NCI-H187 (cell line): Measurements from ENCODE around the gene RALGPS2.
A peak's percentile ranks its signal among the peaks of the same experiment; 100 is the strongest.
"Not testable (repeated sequence)": the region's sequence is repeated elsewhere in the genome, so short reads cannot be mapped to it uniquely, and the experiment has no call there.

Source experiments
- DNase-seq, 2 experiments: peaks; one replicate each; lab custom pipeline; 2025; lab: John Stamatoyannopoulos, UW

The RALGPS2 gene

GRCh38 chr1:178942285-178943198 is 217.5 kb downstream of the RALGPS2 start:
- DNase-seq: peak; percentile 83 to 95

DNA sequence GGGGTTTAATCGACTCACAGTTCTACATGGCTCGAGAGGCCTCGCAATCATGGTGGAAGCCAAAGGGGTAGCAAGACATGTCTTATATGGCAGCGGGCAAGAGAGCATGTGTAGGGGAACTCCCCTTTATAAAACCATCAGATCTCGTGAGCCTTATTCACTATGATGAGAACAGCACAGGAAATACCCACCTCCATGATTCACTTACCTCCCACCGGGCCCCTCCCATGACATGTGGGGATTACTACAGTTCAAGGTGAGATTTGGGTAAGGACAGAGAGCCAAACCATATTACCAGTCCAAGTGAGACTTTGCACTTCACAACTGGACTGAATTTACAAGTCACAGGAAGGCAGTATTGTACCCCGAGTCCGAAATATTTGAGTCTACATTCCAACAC is 219.7 kb downstream of the RALGPS2 start:
- DNase-seq: no peak

DNA sequence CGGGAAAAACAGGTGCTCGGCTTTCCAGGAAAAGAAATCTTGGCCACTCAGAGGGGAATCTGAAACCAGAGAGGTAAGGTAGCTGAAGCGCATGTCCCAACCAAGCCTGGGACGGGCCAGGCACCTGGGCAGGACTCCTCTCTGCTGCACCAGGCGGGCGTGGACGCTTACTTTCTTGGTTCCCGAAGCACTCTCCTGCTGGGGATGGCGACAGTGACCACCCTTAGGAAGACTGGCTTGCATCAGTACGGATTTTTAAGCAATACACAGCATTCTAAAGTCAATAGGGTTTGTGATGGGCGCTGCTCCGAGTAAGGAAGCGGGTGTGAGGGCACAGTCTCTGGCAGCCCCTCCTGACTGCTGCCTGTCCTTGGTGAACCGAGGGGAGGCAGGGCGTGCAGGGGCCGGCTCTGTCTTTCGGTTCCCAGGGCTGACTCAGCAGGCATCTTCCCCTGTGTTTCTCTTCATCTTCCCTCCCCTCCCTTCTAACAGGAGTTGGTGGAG is 220.8 kb downstream of the RALGPS2 start:
- DNase-seq: no peak

DNA sequence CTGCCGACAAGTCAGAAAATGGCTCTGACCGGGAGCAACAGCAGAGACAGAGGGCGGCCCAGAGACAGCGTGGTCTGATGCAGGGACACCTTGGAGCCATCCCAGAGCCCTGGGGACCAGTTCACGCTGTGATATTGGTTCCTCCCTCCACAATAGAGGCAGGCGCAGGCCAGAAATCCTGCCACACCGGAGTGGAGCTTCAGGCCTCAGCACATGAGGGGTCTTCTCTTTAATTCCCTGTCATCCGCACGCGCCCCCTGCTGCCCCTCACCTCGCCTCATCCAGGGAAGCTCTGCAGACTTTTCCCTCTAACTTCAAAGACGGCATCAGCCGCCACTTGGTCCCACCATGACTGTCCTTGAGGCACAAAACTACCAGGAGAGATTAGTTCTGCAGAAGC is 221.4 kb downstream of the RALGPS2 start:
- DNase-seq: no peak

DNA sequence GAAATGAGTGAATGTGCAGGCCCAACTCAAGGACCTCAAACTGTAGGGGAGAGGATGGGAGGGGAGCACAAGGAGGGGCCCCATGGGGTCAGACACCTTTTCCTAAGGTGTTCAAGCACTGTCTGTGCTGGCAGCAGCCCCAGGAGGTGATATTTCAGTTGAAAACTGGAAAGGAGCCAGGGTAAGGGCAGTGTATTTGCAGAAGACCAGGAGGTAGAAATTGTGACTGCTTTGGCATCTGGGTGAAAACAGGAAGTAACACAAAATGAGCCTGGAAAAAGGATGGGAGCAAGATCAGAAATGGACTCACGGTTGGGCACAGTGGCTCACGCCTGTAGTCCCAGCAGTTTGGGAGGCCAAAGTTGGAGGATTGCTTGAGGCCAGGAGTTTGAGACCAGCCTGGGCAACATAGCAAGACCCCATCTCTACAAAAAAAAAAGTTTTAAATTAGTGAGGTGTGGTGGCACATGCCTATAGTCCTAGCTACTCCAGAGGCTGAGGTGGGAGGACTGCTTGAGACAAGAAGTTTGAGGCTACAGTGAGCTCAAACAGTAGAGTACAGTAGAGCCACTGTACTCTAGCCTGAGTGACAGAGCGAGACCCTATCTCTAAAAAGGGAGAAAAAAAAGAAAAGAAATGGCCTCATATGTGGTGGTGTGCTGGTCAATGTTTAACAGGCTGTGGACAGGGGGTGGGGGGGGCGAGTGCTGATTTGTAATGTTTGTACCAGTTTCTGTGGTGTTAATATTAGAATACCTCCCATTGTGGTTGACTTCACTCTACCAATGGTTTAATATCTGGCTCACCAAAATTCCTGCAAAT is 222.0 kb downstream of the RALGPS2 start:
- DNase-seq: no peak

DNA sequence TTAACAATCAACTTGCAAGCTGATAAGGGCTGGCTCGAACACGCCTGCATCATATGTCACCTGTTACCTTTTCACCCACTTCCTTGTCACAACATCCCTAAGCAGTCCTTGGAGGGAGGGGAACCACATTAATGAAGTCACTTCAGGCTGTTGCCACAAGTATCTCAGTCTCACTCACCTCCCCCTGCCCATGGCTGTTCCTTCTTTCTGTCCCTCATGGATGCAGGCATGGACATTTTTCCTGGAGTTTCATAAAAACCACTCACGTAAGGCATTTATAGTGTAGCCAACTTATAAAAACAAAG is 222.6 kb downstream of the RALGPS2 start:
- DNase-seq: no peak

DNA sequence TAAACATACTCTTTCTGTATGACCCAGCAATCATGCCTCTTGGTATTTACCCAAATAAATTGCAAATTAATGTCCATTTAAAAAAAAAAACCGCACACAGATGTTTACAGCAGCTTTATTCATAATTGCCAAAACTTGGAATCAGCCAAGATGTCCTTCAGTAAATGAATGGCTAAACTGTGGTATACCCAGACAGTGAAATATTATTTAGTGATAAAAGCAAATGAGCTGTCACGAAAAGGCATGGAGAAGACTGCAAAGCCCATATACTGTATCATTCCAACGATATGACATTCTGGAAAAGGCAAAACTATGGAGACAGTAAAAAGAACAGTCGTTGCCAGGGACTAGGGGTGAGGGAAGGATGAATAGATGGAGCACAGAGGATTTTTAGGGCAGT is 223.6 kb downstream of the RALGPS2 start:
- no peak for DNase-seq

DNA sequence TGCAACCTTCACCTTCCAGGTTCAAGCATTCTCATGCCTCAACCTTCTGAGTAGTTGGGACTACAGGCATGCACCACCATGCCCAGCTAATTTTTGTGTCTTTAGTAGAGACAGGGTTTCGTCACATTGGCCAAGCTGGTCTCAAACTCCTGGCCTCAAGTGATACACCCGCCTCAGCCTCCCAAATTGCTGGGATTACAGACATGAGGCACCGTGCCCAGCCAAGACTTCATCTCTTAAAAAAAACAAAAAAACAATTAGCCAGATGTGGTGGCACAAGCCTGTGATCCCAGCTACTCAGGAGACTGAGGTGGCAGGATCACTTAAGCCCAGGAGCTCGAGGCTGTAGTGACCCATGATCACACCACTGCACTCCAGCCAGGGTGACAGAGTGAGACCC is 224.8 kb downstream of the RALGPS2 start:
- not testable (repeated sequence) for DNase-seq

DNA sequence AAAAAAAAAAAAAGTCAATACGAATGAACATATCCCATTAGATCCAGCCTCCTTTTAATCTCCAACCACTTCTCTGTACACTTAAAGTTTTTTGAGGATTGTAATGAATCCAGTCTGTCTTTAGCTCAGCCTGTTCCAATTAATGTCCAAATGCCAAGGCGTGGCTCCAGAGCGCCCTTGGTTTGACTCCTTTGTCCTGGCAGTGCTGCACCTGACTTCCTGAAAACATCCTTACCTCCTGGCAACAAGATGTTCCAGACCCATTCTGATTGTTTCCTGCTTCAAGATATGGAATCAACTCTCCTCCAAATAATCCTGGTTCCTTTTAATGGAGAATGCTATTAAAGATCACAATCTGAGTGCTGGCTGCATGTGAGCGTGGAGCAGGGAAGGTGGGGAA is 226.6 kb downstream of the RALGPS2 start:
- no peak for DNase-seq

GRCh38 chr1:178953034-178953433 is 228.0 kb downstream of the RALGPS2 start:
- DNase-seq: peak; percentile 72 to 78

DNA sequence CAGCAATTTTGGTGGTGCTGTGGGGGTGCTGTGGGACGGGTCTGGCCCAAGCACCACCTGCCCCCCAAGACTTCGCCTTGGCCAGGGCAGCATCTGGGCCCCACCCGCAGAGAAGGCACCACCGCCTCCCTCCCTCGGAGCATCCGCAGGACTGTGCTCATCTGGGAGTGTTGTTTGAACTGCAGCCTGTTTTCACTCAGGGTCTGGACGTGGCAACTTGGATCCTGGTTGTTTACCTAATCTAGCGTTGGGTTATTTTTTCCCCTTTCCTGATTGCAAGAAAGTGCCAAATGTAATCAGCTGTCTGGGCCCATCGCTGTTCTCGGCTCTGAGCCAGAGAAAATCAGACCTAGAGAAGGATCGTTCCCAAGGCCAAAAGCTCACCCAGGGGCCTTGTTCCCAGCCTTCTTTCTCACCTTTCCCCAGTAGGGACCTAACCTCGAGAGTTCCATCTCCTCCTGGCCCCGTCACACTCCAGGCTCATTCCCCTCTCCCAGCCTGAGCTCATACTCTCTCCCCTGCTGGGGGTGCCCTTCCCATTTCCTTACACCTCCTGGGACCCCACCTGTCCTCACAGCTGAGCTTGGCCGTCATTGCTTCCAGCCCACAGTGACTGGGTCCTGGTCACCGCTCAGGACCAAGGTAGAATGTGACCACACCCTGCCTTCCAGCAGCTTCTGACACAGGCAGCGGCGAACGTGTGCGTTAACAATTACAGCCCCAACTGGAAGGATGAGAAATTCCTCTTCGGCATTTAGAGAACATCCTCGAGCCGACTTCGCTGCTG is 228.7 kb downstream of the RALGPS2 start:
- no peak for DNase-seq

- DNase-seq: no peak
These were observed 229.3 kb downstream of the RALGPS2 start for GRCh38 chr1:178954325-178954690.

- DNase-seq: no peak
These were observed 229.9 kb downstream of the RALGPS2 start for GRCh38 chr1:178954937-178955336.

GRCh38 chr1:178955391-178955954 is 230.4 kb downstream of the RALGPS2 start:
- no peak for DNase-seq

GRCh38 chr1:178958491-178958890 is 233.4 kb downstream of the RALGPS2 start:
- DNase-seq: no peak

GRCh38 chr1:178959543-178960460 is 234.8 kb downstream of the RALGPS2 start:
- no peak for DNase-seq

- no peak for DNase-seq
These were observed 235.6 kb downstream of the RALGPS2 start for GRCh38 chr1:178960482-178961240.

DNA sequence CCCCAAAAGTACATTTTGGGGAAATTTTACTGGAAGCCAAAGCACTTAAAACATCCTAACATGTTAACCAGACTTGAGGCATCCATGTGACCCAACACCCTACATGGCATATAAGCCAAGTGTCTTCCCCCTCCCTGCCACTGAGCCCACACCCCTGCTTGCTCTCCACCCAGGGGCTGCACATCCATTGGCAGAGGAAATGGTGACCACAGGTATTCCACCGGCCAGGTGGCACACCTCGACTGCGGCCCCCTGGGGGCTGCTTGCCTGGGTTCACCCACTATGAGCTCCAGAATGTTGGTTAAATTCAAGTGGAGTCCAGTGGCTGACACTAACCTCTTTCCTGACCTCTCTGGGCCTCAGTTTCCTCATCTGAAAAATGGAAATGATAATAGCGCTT is 236.3 kb downstream of the RALGPS2 start:
- no peak for DNase-seq

DNA sequence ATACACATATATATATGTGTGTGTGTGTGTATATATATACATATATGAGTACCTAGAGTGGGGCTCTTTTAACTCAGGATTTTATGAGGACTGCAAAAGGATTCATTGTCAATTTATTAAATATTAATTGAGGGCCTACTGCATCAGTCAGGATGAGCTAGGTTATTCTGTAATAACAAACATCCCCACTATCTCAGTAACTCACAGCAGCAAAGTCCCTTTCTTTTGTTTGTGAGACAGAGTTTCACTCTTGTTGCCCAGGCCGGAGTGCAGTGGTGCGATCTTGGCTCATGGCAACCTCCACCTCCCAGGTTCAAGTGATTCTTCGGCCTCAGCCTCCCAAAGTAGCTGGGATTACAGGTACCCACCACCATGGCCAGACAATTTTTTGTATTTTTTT is 236.8 kb downstream of the RALGPS2 start:
- DNase-seq: no peak
